ENCODE measurements around the gene EVC2. TPM values are rescaled to one million over a fixed set of nuclear protein-coding genes. Genes with fewer than 3 reads are reported as not detected.

EVC2 gene
- total RNA-seq: under 1 TPM; 0.84 to 0.92 TPM
- polyA plus RNA-seq: 1.3 TPM

GRCh38 chr4:5708449-5709206 lies at the start of gene EVC2:
TSS of gene EVC2 (minus strand) at chr4:5708559. CDS start at chr4:5708513, 46 bp downstream.
- Histone ChIP-seq H3K27ac (ENCODE audit: low read depth, low read length) (no peak within 1 kb of the TSS), H3K36me3 (ENCODE audit: insufficient read depth, low read length) (no peaks in the 10 kb centered on the region), H3K9me3 (ENCODE audit: low read length) (no peaks in the 10 kb centered on the region), H3K4me3 (ENCODE audit: low read length) (no peak within 1 kb of the TSS), H3K4me1 (ENCODE audit: insufficient read depth, low read length) (no peaks in the 10 kb centered on the region), H3K27me3 (ENCODE audit: insufficient read depth, low read length, poor library complexity, severe bottlenecking) (peaks cover 3% of the 10 kb centered on the region)
- Mint-ChIP-seq H3K36me3 (peaks cover 0 to 3% (median 0%) of the 10 kb centered on the region in 3 donors), H3K9me3 (peaks cover 0 to 8% (median 6%) of the 10 kb centered on the region in 5 donors), H3K4me3 (peak within 1 kb of the TSS; percentile 29 to 83 (median 51)), H3K27me3 (peaks cover 35 to 42% of the 10 kb centered on the region in 2 donors), H3K4me1 (peaks cover 10 to 18% (median 17%) of the 10 kb centered on the region in 3 donors), H3K27ac (peak within 1 kb of the TSS in 1 of 8 donors; percentile 57)
- DNase-seq: peak in 3 of 5 donors; percentile 3 to 28 (median 9)
- CTCF ChIA-PET: no interaction called here
- POLR2A ChIA-PET: no interaction called here

GRCh38 chr4:5757954-5758353 lies 49.6 kb upstream of the EVC2 start:
- Mint-ChIP-seq H3K27ac (no peak overlapping the region), H3K36me3 (no peaks in the 10 kb centered on the region)
- CTCF ChIA-PET: no interaction called here

GRCh38 chr4:5757536-5757935 lies 49.2 kb upstream of the EVC2 start:
- H3K27ac Mint-ChIP-seq: no peak overlapping the region
- no peaks in the 10 kb centered on the region for H3K4me1 ChIP-seq (ENCODE audit: insufficient read depth, low read length)
- ChIA-PET POLR2A (no interaction called here), CTCF (no interaction called here)
- no peaks in the 10 kb centered on the region for H3K27me3 ChIP-seq (ENCODE audit: insufficient read depth, low read length, poor library complexity, severe bottlenecking)
- H3K4me3 Mint-ChIP-seq: no peak overlapping the region
- H3K9me3 ChIP-seq (ENCODE audit: low read length): no peaks in the 10 kb centered on the region
- DNase-seq: no peak
- H3K27ac ChIP-seq (ENCODE audit: low read depth, low read length): no peak overlapping the region
- peaks cover 0 to 6% (median 1%) of the 10 kb centered on the region in 5 donors for H3K9me3 Mint-ChIP-seq
- H3K4me3 ChIP-seq (ENCODE audit: low read length): no peak overlapping the region
- peaks cover 0 to 3% of the 10 kb centered on the region in 2 donors for H3K27me3 Mint-ChIP-seq
- no peaks in the 10 kb centered on the region for H3K4me1 Mint-ChIP-seq
- H3K36me3 Mint-ChIP-seq: no peaks in the 10 kb centered on the region
- no peaks in the 10 kb centered on the region for H3K36me3 ChIP-seq (ENCODE audit: insufficient read depth, low read length)

More at GRCh38 chr4:5757954-5758353, 49.6 kb upstream of the EVC2 start:
- DNase-seq: no peak
- H3K4me3 Mint-ChIP-seq: no peak overlapping the region
- Histone ChIP-seq H3K27ac (ENCODE audit: low read depth, low read length) (no peak overlapping the region), H3K27me3 (ENCODE audit: insufficient read depth, low read length, poor library complexity, severe bottlenecking) (no peaks in the 10 kb centered on the region), H3K9me3 (ENCODE audit: low read length) (no peaks in the 10 kb centered on the region), H3K4me1 (ENCODE audit: insufficient read depth, low read length) (no peaks in the 10 kb centered on the region), H3K4me3 (ENCODE audit: low read length) (no peak overlapping the region), H3K36me3 (ENCODE audit: insufficient read depth, low read length) (no peaks in the 10 kb centered on the region)
- H3K27me3 Mint-ChIP-seq: peaks cover 0 to 3% of the 10 kb centered on the region in 2 donors
- no peaks in the 10 kb centered on the region for H3K4me1 Mint-ChIP-seq
- POLR2A ChIA-PET: no interaction called here
- H3K9me3 Mint-ChIP-seq: peaks cover 0 to 6% (median 1%) of the 10 kb centered on the region in 5 donors

- Histone ChIP-seq H3K27ac (ENCODE audit: low read depth, low read length) (no peak overlapping the region), H3K4me1 (ENCODE audit: insufficient read depth, low read length) (no peaks in the 10 kb centered on the region), H3K4me3 (ENCODE audit: low read length) (no peak overlapping the region), H3K9me3 (ENCODE audit: low read length) (no peaks in the 10 kb centered on the region), H3K36me3 (ENCODE audit: insufficient read depth, low read length) (no peaks in the 10 kb centered on the region), H3K27me3 (ENCODE audit: insufficient read depth, low read length, poor library complexity, severe bottlenecking) (no peaks in the 10 kb centered on the region)
- H3K4me1 Mint-ChIP-seq: no peaks in the 10 kb centered on the region
- no peak overlapping the region for H3K4me3 Mint-ChIP-seq
- H3K36me3 Mint-ChIP-seq: no peaks in the 10 kb centered on the region
- peaks cover 0 to 3% of the 10 kb centered on the region in 2 donors for H3K27me3 Mint-ChIP-seq
- no peak for DNase-seq
- H3K27ac Mint-ChIP-seq: no peak overlapping the region
- ChIA-PET POLR2A (no interaction called here), CTCF (no interaction called here)
- peaks cover 0 to 6% (median 1%) of the 10 kb centered on the region in 5 donors for H3K9me3 Mint-ChIP-seq
Measured at GRCh38 chr4:5757091-5757490, 48.7 kb upstream of the EVC2 start.

- Histone ChIP-seq H3K9me3 (ENCODE audit: low read length) (no peaks in the 10 kb centered on the region), H3K4me3 (ENCODE audit: low read length) (no peak overlapping the region), H3K27me3 (ENCODE audit: insufficient read depth, low read length, poor library complexity, severe bottlenecking) (no peaks in the 10 kb centered on the region), H3K27ac (ENCODE audit: low read depth, low read length) (no peak overlapping the region), H3K4me1 (ENCODE audit: insufficient read depth, low read length) (no peaks in the 10 kb centered on the region), H3K36me3 (ENCODE audit: insufficient read depth, low read length) (no peaks in the 10 kb centered on the region)
- H3K36me3 Mint-ChIP-seq: no peaks in the 10 kb centered on the region
- H3K9me3 Mint-ChIP-seq: peaks cover 0 to 6% (median 1%) of the 10 kb centered on the region in 5 donors
- ChIA-PET CTCF (no interaction called here), POLR2A (no interaction called here)
- no peak overlapping the region for H3K27ac Mint-ChIP-seq
- no peaks in the 10 kb centered on the region for H3K4me1 Mint-ChIP-seq
- H3K27me3 Mint-ChIP-seq: peaks cover 0 to 3% of the 10 kb centered on the region in 2 donors
- DNase-seq: no peak
- H3K4me3 Mint-ChIP-seq: no peak overlapping the region
Measured at GRCh38 chr4:5756271-5756670, 47.9 kb upstream of the EVC2 start.

- no peak overlapping the region for H3K4me3 Mint-ChIP-seq
- no peak overlapping the region for H3K27ac ChIP-seq (ENCODE audit: low read depth, low read length)
- peaks cover 0 to 3% of the 10 kb centered on the region in 2 donors for H3K27me3 Mint-ChIP-seq
- POLR2A ChIA-PET: no interaction called here
- H3K4me1 ChIP-seq (ENCODE audit: insufficient read depth, low read length): no peaks in the 10 kb centered on the region
- H3K36me3 Mint-ChIP-seq: no peaks in the 10 kb centered on the region
- no peaks in the 10 kb centered on the region for H3K4me1 Mint-ChIP-seq
- H3K27me3 ChIP-seq (ENCODE audit: insufficient read depth, low read length, poor library complexity, severe bottlenecking): no peaks in the 10 kb centered on the region
- DNase-seq: no peak
- peaks cover 0 to 6% (median 1%) of the 10 kb centered on the region in 5 donors for H3K9me3 Mint-ChIP-seq
- CTCF ChIA-PET: no interaction called here
- H3K27ac Mint-ChIP-seq: no peak overlapping the region
- no peaks in the 10 kb centered on the region for H3K9me3 ChIP-seq (ENCODE audit: low read length)
- H3K36me3 ChIP-seq (ENCODE audit: insufficient read depth, low read length): no peaks in the 10 kb centered on the region
- H3K4me3 ChIP-seq (ENCODE audit: low read length): no peak overlapping the region
Measured at GRCh38 chr4:5755679-5756078, 47.3 kb upstream of the EVC2 start.

GRCh38 chr4:5755161-5755560 lies 46.8 kb upstream of the EVC2 start:
- H3K36me3 Mint-ChIP-seq: no peaks in the 10 kb centered on the region
- Histone ChIP-seq H3K27ac (ENCODE audit: low read depth, low read length) (no peak overlapping the region), H3K27me3 (ENCODE audit: insufficient read depth, low read length, poor library complexity, severe bottlenecking) (no peaks in the 10 kb centered on the region), H3K4me1 (ENCODE audit: insufficient read depth, low read length) (no peaks in the 10 kb centered on the region), H3K36me3 (ENCODE audit: insufficient read depth, low read length) (no peaks in the 10 kb centered on the region), H3K4me3 (ENCODE audit: low read length) (no peak overlapping the region), H3K9me3 (ENCODE audit: low read length) (no peaks in the 10 kb centered on the region)
- H3K27ac Mint-ChIP-seq: peak overlapping the region in 1 of 8 donors; percentile 38
- ChIA-PET POLR2A (no interaction called here), CTCF (no interaction called here)
- H3K9me3 Mint-ChIP-seq: peaks cover 0 to 6% (median 1%) of the 10 kb centered on the region in 5 donors
- DNase-seq: no peak
- peaks cover 0 to 3% of the 10 kb centered on the region in 2 donors for H3K27me3 Mint-ChIP-seq
- no peak overlapping the region for H3K4me3 Mint-ChIP-seq
- no peaks in the 10 kb centered on the region for H3K4me1 Mint-ChIP-seq

- Mint-ChIP-seq H3K4me1 (no peaks in the 10 kb centered on the region), H3K9me3 (peaks cover 0 to 5% (median 0%) of the 10 kb centered on the region in 5 donors), H3K27ac (no peak overlapping the region), H3K36me3 (no peaks in the 10 kb centered on the region), H3K27me3 (peaks cover 0 to 3% of the 10 kb centered on the region in 2 donors), H3K4me3 (no peak overlapping the region)
- no peaks in the 10 kb centered on the region for H3K9me3 ChIP-seq (ENCODE audit: low read length)
- no peaks in the 10 kb centered on the region for H3K36me3 ChIP-seq (ENCODE audit: insufficient read depth, low read length)
- H3K4me3 ChIP-seq (ENCODE audit: low read length): no peak overlapping the region
- H3K27me3 ChIP-seq (ENCODE audit: insufficient read depth, low read length, poor library complexity, severe bottlenecking): no peaks in the 10 kb centered on the region
- H3K27ac ChIP-seq (ENCODE audit: low read depth, low read length): no peak overlapping the region
- no peak for DNase-seq
- ChIA-PET CTCF (no interaction called here), POLR2A (no interaction called here)
- H3K4me1 ChIP-seq (ENCODE audit: insufficient read depth, low read length): no peaks in the 10 kb centered on the region
Measured at GRCh38 chr4:5754529-5754881, 46.1 kb upstream of the EVC2 start.
